ENCODE data around the gene FABP7.

DNA sequence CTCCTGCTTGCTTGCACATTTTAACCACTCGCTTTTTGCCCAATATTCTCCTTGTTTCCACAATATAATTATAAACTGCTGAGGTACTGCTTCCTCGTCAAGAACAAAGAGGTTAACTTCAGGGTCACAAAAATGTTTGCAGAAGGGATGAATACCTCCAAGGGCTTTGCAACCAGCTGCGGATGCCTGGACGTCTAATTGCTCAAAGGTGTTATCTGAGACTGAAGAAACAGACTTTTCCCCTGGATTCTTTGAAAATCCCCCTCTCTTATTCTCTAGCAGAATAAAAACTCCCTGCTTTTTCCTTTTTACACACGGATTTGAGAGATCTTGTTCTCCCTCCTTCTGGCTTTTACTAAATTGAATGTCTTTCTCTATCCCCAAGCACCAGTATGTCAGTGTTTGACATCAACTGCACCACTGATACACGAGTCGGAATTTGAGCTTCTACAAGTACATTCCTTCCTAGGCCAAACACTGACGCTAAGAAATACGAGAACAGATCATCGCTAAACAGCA, 9.2 kb downstream of the FABP7 start:
- TF ChIP-seq, protein P1, sequence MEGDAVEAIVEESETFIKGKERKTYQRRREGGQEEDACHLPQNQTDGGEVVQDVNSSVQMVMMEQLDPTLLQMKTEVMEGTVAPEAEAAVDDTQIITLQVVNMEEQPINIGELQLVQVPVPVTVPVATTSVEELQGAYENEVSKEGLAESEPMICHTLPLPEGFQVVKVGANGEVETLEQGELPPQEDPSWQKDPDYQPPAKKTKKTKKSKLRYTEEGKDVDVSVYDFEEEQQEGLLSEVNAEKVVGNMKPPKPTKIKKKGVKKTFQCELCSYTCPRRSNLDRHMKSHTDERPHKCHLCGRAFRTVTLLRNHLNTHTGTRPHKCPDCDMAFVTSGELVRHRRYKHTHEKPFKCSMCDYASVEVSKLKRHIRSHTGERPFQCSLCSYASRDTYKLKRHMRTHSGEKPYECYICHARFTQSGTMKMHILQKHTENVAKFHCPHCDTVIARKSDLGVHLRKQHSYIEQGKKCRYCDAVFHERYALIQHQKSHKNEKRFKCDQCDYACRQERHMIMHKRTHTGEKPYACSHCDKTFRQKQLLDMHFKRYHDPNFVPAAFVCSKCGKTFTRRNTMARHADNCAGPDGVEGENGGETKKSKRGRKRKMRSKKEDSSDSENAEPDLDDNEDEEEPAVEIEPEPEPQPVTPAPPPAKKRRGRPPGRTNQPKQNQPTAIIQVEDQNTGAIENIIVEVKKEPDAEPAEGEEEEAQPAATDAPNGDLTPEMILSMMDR (conservative IDR thresholded peaks at IDR 0.05; ENCODE audit: low read depth in 2 of 2) = no peak
- TF ChIP-seq EZH2phosphoT487 (IDR thresholded peaks at IDR 0.05; ENCODE audit: unreplicated experiment) (no peak), NANOG (IDR thresholded peaks at IDR 0.05; ENCODE audit: borderline replicate concordance) (no peak), EZH2 (IDR thresholded peaks at IDR 0.05; ENCODE audit: low read depth, unreplicated experiment) (no peak), ZNF114 (CRISPR knock-in tag; IDR thresholded peaks at IDR 0.05) (no peak), POLR2AphosphoS5 (IDR thresholded peaks at IDR 0.05; ENCODE audit: low read depth) (no peak), JUNB (IDR thresholded peaks at IDR 0.05; ENCODE audit: unreplicated experiment) (no peak), CREB1 (CRISPR knock-in tag; IDR thresholded peaks at IDR 0.05; ENCODE audit: low read depth) (no peak), ZNF331 (CRISPR knock-in tag; IDR thresholded peaks at IDR 0.05; ENCODE audit: low read depth) (no peak)
- TF ChIP-seq, protein P2, sequence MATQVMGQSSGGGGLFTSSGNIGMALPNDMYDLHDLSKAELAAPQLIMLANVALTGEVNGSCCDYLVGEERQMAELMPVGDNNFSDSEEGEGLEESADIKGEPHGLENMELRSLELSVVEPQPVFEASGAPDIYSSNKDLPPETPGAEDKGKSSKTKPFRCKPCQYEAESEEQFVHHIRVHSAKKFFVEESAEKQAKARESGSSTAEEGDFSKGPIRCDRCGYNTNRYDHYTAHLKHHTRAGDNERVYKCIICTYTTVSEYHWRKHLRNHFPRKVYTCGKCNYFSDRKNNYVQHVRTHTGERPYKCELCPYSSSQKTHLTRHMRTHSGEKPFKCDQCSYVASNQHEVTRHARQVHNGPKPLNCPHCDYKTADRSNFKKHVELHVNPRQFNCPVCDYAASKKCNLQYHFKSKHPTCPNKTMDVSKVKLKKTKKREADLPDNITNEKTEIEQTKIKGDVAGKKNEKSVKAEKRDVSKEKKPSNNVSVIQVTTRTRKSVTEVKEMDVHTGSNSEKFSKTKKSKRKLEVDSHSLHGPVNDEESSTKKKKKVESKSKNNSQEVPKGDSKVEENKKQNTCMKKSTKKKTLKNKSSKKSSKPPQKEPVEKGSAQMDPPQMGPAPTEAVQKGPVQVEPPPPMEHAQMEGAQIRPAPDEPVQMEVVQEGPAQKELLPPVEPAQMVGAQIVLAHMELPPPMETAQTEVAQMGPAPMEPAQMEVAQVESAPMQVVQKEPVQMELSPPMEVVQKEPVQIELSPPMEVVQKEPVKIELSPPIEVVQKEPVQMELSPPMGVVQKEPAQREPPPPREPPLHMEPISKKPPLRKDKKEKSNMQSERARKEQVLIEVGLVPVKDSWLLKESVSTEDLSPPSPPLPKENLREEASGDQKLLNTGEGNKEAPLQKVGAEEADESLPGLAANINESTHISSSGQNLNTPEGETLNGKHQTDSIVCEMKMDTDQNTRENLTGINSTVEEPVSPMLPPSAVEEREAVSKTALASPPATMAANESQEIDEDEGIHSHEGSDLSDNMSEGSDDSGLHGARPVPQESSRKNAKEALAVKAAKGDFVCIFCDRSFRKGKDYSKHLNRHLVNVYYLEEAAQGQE (IDR thresholded peaks at IDR 0.05; ENCODE audit: unreplicated experiment) = no peak
- TF ChIP-seq, protein P3, sequence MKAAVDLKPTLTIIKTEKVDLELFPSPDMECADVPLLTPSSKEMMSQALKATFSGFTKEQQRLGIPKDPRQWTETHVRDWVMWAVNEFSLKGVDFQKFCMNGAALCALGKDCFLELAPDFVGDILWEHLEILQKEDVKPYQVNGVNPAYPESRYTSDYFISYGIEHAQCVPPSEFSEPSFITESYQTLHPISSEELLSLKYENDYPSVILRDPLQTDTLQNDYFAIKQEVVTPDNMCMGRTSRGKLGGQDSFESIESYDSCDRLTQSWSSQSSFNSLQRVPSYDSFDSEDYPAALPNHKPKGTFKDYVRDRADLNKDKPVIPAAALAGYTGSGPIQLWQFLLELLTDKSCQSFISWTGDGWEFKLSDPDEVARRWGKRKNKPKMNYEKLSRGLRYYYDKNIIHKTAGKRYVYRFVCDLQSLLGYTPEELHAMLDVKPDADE (IDR thresholded peaks at IDR 0.05) = no peak
- TF ChIP-seq, protein P4, sequence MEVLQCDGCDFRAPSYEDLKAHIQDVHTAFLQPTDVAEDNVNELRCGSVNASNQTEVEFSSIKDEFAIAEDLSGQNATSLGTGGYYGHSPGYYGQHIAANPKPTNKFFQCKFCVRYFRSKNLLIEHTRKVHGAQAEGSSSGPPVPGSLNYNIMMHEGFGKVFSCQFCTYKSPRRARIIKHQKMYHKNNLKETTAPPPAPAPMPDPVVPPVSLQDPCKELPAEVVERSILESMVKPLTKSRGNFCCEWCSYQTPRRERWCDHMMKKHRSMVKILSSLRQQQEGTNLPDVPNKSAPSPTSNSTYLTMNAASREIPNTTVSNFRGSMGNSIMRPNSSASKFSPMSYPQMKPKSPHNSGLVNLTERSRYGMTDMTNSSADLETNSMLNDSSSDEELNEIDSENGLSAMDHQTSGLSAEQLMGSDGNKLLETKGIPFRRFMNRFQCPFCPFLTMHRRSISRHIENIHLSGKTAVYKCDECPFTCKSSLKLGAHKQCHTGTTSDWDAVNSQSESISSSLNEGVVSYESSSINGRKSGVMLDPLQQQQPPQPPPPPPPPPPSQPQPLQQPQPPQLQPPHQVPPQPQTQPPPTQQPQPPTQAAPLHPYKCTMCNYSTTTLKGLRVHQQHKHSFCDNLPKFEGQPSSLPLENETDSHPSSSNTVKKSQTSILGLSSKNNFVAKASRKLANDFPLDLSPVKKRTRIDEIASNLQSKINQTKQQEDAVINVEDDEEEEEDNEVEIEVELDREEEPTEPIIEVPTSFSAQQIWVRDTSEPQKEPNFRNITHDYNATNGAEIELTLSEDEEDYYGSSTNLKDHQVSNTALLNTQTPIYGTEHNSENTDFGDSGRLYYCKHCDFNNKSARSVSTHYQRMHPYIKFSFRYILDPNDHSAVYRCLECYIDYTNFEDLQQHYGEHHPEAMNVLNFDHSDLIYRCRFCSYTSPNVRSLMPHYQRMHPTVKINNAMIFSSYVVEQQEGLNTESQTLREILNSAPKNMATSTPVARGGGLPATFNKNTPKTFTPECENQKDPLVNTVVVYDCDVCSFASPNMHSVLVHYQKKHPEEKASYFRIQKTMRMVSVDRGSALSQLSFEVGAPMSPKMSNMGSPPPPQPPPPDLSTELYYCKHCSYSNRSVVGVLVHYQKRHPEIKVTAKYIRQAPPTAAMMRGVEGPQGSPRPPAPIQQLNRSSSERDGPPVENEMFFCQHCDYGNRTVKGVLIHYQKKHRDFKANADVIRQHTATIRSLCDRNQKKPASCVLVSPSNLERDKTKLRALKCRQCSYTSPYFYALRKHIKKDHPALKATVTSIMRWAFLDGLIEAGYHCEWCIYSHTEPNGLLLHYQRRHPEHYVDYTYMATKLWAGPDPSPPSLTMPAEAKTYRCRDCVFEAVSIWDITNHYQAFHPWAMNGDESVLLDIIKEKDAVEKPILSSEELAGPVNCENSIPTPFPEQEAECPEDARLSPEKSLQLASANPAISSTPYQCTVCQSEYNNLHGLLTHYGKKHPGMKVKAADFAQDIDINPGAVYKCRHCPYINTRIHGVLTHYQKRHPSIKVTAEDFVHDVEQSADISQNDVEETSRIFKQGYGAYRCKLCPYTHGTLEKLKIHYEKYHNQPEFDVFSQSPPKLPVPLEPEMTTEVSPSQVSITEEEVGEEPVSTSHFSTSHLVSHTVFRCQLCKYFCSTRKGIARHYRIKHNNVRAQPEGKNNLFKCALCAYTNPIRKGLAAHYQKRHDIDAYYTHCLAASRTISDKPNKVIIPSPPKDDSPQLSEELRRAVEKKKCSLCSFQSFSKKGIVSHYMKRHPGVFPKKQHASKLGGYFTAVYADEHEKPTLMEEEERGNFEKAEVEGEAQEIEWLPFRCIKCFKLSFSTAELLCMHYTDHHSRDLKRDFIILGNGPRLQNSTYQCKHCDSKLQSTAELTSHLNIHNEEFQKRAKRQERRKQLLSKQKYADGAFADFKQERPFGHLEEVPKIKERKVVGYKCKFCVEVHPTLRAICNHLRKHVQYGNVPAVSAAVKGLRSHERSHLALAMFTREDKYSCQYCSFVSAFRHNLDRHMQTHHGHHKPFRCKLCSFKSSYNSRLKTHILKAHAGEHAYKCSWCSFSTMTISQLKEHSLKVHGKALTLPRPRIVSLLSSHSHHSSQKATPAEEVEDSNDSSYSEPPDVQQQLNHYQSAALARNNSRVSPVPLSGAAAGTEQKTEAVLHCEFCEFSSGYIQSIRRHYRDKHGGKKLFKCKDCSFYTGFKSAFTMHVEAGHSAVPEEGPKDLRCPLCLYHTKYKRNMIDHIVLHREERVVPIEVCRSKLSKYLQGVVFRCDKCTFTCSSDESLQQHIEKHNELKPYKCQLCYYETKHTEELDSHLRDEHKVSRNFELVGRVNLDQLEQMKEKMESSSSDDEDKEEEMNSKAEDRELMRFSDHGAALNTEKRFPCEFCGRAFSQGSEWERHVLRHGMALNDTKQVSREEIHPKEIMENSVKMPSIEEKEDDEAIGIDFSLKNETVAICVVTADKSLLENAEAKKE (CRISPR knock-in tag; IDR thresholded peaks at IDR 0.05) = no peak

All from GM23338 (cell line).